Fibroblast of the aortic adventitia (primary cell): ENCODE results near the gene CIAO2B. TPM values are rescaled to one million over a fixed set of nuclear protein-coding genes. Genes with fewer than 3 reads are reported as not detected.
"Not testable (repeated sequence)": the region's sequence is repeated elsewhere in the genome, so short reads cannot be mapped to it uniquely, and the experiment has no call there.

ENCODE experiments used
- DNase-seq: peaks from one replicate; pipeline ENCODE4 v3.0.0-alpha.2; 2010; ENCODE audit warnings: low read depth
- H3K4me3 ChIP-seq: 2 replicates; pipeline ENCODE4 v1.5.1; 2011; ENCODE audit warnings: low read depth, mild to moderate bottlenecking, control low read depth, low read length, moderate library complexity
- total RNA-seq: library from RNA; depleted of rRNA; stranded (reverse); fragments of >200 nt; gene quantifications from 2 replicates; pipeline ENCODE4 v1.2.3, GENCODE V29; 2012; ENCODE audit warnings: low replicate concordance
- TF ChIP-seq, protein P1 (sequence below): IDR thresholded peaks from 2 replicates; pipeline ENCODE4 v1.5.1; 2011; ENCODE audit warnings: mild to moderate bottlenecking, low read length, control low read depth, inconsistent platforms; ENCODE audit not compliant: insufficient read depth

Gene CIAO2B
- total RNA-seq, 1 donor: 109 TPM

DNA sequence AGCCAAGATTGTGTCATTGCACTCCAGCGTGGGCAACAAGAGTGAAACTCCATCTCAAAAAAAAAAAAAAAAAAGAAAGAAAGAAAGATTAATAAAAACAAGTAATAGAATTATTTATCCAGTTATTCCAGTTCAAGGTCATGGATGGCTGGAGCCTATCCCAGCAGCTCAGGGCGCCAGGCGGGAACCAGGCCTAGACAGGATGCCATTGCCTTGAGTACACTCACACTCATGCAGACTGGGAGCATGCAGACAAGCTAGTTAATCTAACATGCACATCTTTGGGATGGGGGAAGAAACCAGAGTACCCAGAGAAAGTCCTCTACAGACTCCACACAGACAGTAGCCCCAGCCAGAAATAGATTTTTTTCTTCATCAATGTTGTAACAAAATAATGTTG lies 36.0 kb downstream of the CIAO2B start:
- H3K4me3 ChIP-seq: no peak overlapping the region
- TF ChIP-seq, protein P1, sequence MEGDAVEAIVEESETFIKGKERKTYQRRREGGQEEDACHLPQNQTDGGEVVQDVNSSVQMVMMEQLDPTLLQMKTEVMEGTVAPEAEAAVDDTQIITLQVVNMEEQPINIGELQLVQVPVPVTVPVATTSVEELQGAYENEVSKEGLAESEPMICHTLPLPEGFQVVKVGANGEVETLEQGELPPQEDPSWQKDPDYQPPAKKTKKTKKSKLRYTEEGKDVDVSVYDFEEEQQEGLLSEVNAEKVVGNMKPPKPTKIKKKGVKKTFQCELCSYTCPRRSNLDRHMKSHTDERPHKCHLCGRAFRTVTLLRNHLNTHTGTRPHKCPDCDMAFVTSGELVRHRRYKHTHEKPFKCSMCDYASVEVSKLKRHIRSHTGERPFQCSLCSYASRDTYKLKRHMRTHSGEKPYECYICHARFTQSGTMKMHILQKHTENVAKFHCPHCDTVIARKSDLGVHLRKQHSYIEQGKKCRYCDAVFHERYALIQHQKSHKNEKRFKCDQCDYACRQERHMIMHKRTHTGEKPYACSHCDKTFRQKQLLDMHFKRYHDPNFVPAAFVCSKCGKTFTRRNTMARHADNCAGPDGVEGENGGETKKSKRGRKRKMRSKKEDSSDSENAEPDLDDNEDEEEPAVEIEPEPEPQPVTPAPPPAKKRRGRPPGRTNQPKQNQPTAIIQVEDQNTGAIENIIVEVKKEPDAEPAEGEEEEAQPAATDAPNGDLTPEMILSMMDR: no peak
- DNase-seq: peak; percentile 78

DNA sequence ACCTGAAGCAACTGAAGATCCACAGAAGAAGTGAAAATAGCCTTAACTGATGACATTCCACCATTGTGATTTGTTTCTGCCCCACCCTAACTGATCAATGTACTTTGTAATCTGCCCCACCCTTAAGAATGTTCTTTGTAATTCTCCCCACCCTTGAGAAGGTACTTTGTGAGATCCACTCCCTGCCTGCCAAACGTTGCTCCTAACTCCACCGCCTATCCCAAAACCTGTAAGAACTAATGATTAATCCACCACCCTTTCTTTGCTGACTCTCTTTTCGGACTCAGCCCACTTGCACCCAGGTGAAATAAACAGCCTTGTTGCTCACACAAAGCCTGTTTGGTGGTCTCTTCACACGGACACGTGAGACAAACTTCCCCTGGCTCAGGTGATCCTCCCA lies 37.5 kb downstream of the CIAO2B start:
- not testable (repeated sequence) for H3K4me3 ChIP-seq, DNase-seq

DNA sequence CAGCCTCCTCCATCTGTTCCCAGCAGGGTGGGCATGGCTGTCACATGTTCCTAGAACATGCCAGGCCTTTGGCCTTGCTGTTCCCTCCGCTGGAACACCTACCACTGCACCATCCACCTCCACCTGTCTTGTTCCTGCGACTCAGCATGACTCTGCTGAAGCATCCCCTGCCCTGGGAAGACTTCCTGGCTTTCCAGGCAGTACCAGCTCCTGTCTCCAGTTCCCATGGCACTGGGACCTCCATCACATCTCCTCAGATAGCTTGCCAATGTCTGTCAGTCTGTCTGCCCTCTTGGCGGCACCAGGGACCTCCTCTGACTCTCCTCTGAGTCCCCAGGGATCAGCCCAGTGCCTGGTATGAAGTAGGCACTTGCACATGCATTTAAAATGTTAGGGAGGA lies 38.2 kb downstream of the CIAO2B start:
- no peak overlapping the region for H3K4me3 ChIP-seq
- DNase-seq: no peak
- TF ChIP-seq, protein P1: no peak

DNA sequence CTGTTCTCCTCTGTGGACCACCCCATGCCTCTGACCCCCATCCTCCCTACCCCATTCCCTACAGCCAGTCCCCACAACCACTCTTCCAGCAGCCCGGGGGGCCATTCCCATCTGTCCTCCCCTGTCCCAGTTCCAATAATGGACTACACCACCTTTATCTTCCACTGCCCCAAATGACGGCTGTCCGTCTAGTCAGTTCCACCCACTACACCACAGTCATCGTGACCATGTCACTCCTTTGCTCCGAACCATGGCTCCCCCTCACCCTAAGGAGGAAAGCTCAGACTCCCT lies 38.6 kb downstream of the CIAO2B start:
- H3K4me3 ChIP-seq: no peak overlapping the region
- TF ChIP-seq, protein P1: no peak
- DNase-seq: no peak

DNA sequence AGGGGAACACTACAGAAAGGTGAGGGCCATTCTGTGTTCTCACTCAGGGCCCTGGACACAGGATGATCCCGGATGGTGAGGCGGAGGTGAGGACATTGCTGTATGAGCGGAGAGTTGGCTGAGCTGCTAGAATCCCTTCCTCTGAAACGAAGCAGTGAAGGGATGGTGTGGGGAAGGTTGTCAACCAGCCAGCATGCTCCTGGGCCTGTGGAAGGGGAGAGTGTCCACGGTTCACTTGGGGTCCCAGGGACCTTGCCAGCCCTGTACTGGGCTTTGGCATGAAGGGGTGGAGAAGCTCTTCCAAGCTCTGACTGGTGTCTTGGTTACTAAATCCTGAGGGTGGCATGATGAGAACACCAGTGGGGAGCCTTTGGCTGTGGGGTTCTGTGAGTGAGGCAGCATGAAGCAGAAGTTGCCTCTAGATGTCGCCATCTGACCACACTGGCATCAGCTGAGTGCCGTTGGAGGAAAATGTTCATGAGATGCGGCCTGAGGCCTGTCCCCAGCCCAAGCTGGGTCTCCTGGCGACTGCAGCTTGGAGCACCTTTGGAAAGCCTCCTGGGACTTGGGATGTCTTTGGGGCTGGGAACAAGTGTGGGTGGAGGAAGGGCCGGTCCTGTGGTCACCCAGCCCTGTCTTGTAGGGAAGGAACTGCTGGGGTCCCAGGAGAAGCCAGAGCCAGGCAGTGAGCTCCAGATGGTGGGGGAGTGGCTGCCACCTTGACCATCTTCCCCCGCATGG lies 39.1 kb downstream of the CIAO2B start:
- no peak overlapping the region for H3K4me3 ChIP-seq
- DNase-seq: peak; percentile 83
- TF ChIP-seq, protein P1: peak; percentile 92

DNA sequence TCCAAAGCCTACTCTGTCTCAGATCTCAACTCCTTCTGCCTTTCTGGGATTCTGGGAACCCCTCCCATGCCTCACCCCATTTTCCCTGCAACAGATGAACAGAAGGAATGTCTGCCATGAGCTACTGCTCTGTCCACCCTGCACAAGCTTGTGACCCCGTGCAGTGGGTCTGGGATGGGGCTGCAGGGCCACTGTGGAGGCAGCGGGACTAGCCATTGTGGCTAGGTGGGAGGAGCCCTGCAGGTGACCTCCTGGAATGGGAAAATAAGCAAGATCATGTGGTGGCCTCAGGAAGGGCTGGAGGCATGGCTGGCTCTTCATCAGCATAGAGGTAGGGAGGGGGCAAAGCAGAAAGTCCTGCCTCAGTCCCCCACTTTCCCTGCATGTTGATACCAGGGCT lies 40.1 kb downstream of the CIAO2B start:
- TF ChIP-seq, protein P1: no peak
- DNase-seq: no peak
- no peak overlapping the region for H3K4me3 ChIP-seq

DNA sequence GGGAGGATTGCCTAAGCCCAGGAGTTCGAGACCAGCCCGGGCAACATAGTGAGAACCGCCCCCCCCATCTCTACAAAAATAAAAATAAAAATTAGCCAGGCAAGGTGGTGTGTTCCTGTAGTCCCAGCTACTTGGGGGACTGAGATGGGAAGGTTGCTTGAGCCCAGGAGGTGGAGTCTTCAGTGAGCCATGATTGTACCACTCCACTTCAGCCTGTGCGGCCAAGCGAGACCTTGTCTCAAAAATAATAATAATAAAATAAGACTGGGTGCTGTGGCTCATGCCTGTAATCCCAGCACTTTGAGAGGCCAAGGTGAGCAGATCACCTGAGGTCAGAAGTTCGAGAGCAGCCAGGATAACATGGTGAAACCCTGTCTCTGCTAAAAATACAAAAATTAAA lies 42.4 kb downstream of the CIAO2B start:
- no peak for DNase-seq
- TF ChIP-seq, protein P1: no peak
- no peak overlapping the region for H3K4me3 ChIP-seq
